GM13976 (cell line): ENCODE results near the gene ZNF385B.

Experiments
- DNase-seq: peaks from one replicate; pipeline ENCODE4 v3.0.0; 2012; ENCODE audit warnings: low spot score
- CTCF ChIP-seq: IDR thresholded peaks from 2 replicates; pipeline ENCODE4 v1.5.1; 2012; ENCODE audit warnings: borderline replicate concordance, mild to moderate bottlenecking; ENCODE audit not compliant: insufficient read depth; ENCODE audit errors: extremely low read depth, missing control alignments, control extremely low read depth
- in situ Hi-C: fragments of 300-500 bp; cut with MboI; formaldehyde crosslinking; loops from one replicate; pipeline ENCODE4 v1.12.0; 2022; ENCODE audit warnings: low sequenced_read_pairs, mixed read lengths, inconsistent platforms; ENCODE audit not compliant: unreplicated experiment

Gene ZNF385B

DNA sequence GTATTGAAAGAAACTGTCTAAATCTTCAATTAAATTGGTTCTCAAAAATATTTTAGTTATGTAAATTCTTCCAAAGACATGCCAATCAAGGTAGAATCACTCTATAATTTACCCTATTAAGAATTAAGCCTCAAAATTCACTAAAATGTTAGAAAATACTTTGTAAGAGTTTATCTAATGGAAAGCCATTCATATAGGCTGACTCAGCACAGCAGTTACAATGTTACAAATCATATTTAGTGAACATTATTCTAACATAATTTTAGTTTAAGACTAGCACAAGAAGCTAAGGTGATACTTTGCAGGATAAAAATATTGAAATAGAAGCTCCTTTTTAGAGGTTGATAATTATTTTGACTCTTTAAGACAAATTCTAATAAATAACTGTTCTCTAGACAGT, 137.0 kb downstream of the ZNF385B start:
- in situ Hi-C loops, result no loop called here
- no peak for TF ChIP-seq CTCF
- no peak for DNase-seq

DNA sequence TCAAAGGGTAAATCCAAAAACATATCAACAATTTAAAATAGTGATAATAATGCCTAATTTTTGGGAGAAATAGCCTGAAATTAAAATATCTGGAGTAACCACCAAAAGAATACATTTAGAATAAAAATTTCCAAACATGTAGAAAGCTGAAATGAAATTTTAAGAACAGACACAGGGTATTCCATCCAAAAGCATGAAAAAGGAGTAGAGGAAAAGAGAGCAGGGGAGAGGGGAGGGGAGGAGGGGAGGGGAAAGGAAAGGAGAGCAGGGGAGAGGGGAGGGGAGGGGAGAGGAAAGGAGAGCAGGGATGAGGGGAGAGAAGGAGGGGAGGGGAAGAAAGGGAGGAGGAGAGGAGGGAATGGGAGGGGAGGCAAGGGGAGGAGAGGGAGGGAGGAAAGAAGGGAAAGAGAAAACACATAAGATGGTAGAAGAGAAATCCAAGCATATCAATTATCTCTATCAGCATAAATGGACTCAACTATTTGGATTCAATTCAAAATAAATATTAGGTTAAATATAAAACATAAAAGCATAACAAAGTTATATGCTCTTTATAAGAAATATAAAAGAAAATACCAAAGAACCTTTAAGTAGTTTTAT, 141.1 kb downstream of the ZNF385B start:
- in situ Hi-C loops, result no loop called here
- DNase-seq, result no peak

DNA sequence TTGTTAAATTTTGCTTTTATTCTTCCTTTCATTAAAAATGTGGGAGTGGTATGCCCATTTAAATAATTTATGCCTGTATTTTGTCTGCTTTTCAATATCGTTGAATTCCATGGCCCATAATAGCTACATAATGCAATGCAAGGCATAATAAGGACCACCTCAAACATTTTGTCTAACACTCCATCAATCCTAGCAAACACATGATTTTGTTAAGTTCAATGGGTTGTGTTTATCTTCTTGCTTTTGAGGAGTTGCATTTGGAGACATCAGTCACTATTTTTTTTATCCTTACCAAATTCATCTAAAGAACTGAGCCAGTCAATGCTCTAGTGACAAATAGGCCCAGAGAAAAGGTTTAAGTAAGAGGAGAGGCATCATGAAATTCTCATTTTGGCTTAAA, 145.5 kb downstream of the ZNF385B start:
- DNase-seq, result no peak
- no peak for TF ChIP-seq CTCF
- in situ Hi-C loops, result no loop called here

More for the DNA sequence above, 141.1 kb downstream of the ZNF385B start:
- no peak for TF ChIP-seq CTCF

DNA sequence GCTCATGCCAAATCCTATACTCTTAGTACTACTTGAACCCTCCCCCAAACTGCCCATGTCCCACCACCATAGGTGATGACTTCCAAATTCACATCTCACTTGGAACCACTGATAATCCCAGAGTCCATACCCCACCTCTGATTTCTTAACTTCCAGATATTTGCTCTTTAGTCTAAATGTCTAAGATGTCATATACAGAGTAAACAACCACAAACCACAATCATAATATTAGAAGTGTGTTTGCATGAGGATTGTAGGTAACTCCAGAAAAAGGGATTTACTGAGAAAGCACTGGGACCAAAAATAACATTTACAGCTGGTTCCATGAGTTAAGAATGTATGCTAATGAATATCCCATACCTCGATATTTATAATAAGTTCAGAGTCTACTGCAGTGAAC, 146.2 kb downstream of the ZNF385B start:
- in situ Hi-C loops, result no loop called here
- DNase-seq, result no peak
- TF ChIP-seq CTCF, result no peak

DNA sequence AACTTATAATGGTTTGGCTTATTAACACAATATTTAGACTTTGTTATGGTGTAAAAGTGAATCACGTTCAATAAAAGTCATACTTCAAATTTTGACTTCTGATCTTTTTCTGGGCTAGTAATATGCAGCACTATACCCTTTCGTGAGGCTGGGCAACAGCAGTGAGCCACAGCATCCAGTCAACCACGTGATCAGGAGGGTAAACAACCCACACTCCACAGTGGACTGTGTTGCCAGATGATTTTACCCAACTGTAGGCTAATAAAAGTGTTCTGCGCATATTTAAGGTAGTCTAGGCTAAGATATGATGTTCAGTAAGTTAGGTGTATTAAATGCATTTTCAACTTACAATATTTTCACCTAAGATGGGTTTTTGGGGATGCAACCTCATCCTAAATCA, 148.6 kb downstream of the ZNF385B start:
- in situ Hi-C loops, result no loop called here
- TF ChIP-seq CTCF, result no peak
- DNase-seq, result no peak

DNA sequence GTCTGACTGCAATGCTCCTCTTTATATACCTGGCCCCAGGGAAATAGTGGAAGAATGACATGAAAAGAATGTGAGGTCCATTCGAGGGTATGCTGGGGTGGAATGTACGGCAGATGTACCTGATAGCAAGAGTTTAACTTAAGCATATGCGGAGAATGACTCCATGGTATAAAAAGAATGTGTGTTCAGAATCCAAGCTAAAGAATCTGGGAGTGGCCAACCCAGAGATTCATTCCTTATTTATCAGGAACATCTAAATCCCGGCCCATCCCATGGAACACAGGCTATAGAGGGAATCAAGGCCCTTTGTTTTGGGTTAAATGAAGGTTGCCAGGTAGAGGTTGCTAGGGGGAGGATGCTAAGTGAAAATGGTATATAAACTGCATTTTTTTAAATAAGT, 150.0 kb downstream of the ZNF385B start:
- no peak for TF ChIP-seq CTCF
- in situ Hi-C loops, result no loop called here
- DNase-seq, result no peak

DNA sequence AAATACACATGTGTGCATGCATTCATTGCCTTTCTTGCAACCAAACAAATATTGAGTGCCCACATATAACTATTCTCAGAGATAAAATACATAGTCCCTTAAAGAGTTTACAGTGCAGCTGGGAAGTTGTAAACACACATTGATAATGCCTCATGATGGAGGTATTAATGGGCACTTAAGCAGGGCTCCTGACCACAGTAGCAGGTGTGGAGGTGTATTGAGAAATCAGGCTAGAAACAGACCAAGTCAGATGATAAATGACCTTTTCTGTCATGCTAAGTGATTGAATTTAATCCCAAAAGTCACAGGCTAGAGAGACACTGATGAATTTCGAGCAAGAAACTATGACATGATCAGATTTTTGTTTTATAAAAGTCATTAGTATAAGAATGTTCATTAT, 157.7 kb downstream of the ZNF385B start:
- no peak for TF ChIP-seq CTCF
- in situ Hi-C loops, result no loop called here
- DNase-seq, result no peak
